MM.1S (cell line): ENCODE results near the gene STYXL1.

Source experiments
- DNase-seq: peaks from one replicate; pipeline ENCODE4 v3.0.0-alpha.2; 2015
- H2AFZ ChIP-seq: fragments of 300-600 bp; sonication (generic); 2 replicates; pipeline ENCODE4 v1.6.0; 2016; ENCODE audit warnings: antibody characterized with exemption, low read length
- H3F3A ChIP-seq: fragments of 300-600 bp; sonication (generic); 2 replicates; pipeline ENCODE4 v1.6.1; 2016; ENCODE audit warnings: mild to moderate bottlenecking, antibody characterized with exemption, low read length, moderate library complexity, mixed read lengths; ENCODE audit not compliant: insufficient read depth
- H3K27ac ChIP-seq: fragments of 300-600 bp; sonication (generic); 2 replicates; pipeline ENCODE4 v1.5.1; 2016; ENCODE audit warnings: mild to moderate bottlenecking, low read length
- H3K27me3 ChIP-seq: fragments of 300-600 bp; sonication (generic); replicated peaks from 2 replicates; pipeline ENCODE4 v1.6.0; 2016; ENCODE audit warnings: low read length; ENCODE audit not compliant: insufficient read depth
- H3K36me3 ChIP-seq: fragments of 300-600 bp; sonication (generic); replicated peaks from 2 replicates; pipeline ENCODE4 v1.6.1; 2016; ENCODE audit warnings: mild to moderate bottlenecking, low read length, mixed read lengths; ENCODE audit not compliant: insufficient read depth
- H3K4me1 ChIP-seq: fragments of 300-600 bp; sonication (generic); 2 replicates; pipeline ENCODE4 v1.6.1; 2016; ENCODE audit warnings: low read length, mixed read lengths
- H3K4me2 ChIP-seq: fragments of 300-600 bp; sonication (generic); 2 replicates; pipeline ENCODE4 v1.6.0; 2016; ENCODE audit warnings: low read depth, low read length
- H3K4me3 ChIP-seq: fragments of 300-600 bp; sonication (generic); 2 replicates; pipeline ENCODE4 v1.5.1; 2016; ENCODE audit warnings: low read length, mixed read lengths
- H3K79me2 ChIP-seq: fragments of 300-600 bp; sonication (generic); 2 replicates; pipeline ENCODE4 v1.6.1; 2016; ENCODE audit warnings: mixed run types, low read length, mixed read lengths
- H3K9ac ChIP-seq: fragments of 300-600 bp; sonication (generic); 2 replicates; pipeline ENCODE4 v1.6.1; 2016; ENCODE audit warnings: low read length, mixed read lengths
- H3K9me2 ChIP-seq: fragments of 300-600 bp; sonication (generic); replicated peaks from 2 replicates; pipeline ENCODE4 v1.6.1; 2016; ENCODE audit warnings: mild to moderate bottlenecking, low read length, mixed read lengths; ENCODE audit not compliant: insufficient read depth
- H3K9me3 ChIP-seq: fragments of 300-600 bp; sonication (generic); replicated peaks from 2 replicates; pipeline ENCODE4 v1.6.1; 2016; ENCODE audit warnings: mild to moderate bottlenecking, low read length, mixed read lengths; ENCODE audit not compliant: insufficient read depth
- H4K20me1 ChIP-seq: fragments of 300-600 bp; sonication (generic); 2 replicates; pipeline ENCODE4 v1.6.1; 2016; ENCODE audit warnings: mild to moderate bottlenecking, low read length, moderate library complexity, mixed read lengths; ENCODE audit not compliant: insufficient read depth
- CTCF ChIP-seq: fragments of 300-600 bp; sonication (generic); IDR thresholded peaks from 2 replicates; pipeline ENCODE4 v1.5.1; 2016; ENCODE audit warnings: antibody characterized with exemption, low read length, mixed read lengths
- EZH2 ChIP-seq: fragments of 300-600 bp; sonication (generic); optimal IDR thresholded peaks from 2 replicates; pipeline ENCODE3; 2017; ENCODE audit warnings: low read depth, mild to moderate bottlenecking, antibody characterized with exemption, low read length, mixed read lengths
- EZH2phosphoT487 ChIP-seq: fragments of 300-600 bp; sonication (generic); IDR thresholded peaks from 2 replicates; pipeline ENCODE4 v1.6.1; 2018; ENCODE audit warnings: antibody characterized with exemption, low read length

Gene STYXL1

DNA sequence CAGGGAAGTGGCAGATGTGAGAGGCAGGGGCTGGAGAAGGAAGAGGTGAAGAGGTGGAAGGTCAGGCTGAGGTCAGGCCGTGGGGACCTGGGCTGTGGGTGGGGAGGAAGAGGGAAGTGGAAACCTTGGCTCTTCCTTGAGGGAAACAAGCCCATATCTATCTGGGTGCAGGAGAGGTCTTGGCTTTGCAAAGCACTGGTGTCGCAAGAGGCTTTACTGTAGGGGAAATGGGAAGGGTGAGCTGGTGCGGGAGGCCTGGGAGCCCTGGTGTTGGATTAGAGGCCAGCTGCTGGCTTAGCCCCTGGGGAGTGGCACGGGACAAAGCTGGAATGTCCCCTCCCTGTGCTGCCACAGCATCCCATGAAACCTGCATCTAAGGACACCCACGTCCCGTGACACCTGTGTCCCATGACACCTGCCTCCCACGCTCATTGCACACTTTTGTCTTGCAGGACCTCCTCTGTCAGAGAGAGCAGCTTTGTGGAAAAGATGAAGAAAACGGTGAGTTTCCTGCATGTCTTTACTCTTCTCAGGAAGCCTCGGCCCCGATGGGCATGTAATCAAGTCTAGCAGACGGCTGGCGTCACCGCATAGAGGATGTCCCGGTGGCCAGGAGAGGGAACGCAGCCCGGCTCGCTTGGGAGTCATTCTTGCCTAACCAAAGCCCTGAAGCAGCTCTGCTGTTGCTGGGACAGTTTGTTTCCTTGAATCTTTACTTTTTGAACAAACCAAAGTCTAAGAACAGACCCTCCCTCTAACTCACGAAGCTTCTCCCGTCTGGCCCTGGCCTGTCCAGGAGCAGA, 75.6 kb downstream of the STYXL1 start:
- no peak for DNase-seq
- TF ChIP-seq EZH2 = no peak
- no peak for TF ChIP-seq EZH2phosphoT487
- TF ChIP-seq CTCF = no peak
- Histone ChIP-seq H2AFZ (no peak overlapping the region), H3F3A (no peaks in the 10 kb centered on the region), H3K27me3 (no peaks in the 10 kb centered on the region), H3K27ac (no peak overlapping the region), H4K20me1 (no peaks in the 10 kb centered on the region), H3K36me3 (no peaks in the 10 kb centered on the region), H3K9ac (no peak overlapping the region), H3K9me2 (no peaks in the 10 kb centered on the region), H3K9me3 (no peaks in the 10 kb centered on the region), H3K4me1 (no peaks in the 10 kb centered on the region), H3K4me2 (no peak overlapping the region), H3K79me2 (no peaks in the 10 kb centered on the region), H3K4me3 (no peak overlapping the region)

- H3K27ac ChIP-seq = no peak overlapping the region
- TF ChIP-seq EZH2 (no peak), CTCF (no peak), EZH2phosphoT487 (no peak)
- no peak overlapping the region for H3K4me2 ChIP-seq
- H3K4me1 ChIP-seq = no peaks in the 10 kb centered on the region
- no peaks in the 10 kb centered on the region for H4K20me1 ChIP-seq
- no peaks in the 10 kb centered on the region for H3K9me2 ChIP-seq
- H3K27me3 ChIP-seq = no peaks in the 10 kb centered on the region
- H3K9me3 ChIP-seq = no peaks in the 10 kb centered on the region
- H3K36me3 ChIP-seq = no peaks in the 10 kb centered on the region
- H3K4me3 ChIP-seq = no peak overlapping the region
- H3K79me2 ChIP-seq = no peaks in the 10 kb centered on the region
- no peaks in the 10 kb centered on the region for H3F3A ChIP-seq
- no peak for DNase-seq
- no peak overlapping the region for H2AFZ ChIP-seq
- no peak overlapping the region for H3K9ac ChIP-seq
Measured at GRCh38 chr7:75971309-75971960, 76.4 kb downstream of the STYXL1 start.

DNA sequence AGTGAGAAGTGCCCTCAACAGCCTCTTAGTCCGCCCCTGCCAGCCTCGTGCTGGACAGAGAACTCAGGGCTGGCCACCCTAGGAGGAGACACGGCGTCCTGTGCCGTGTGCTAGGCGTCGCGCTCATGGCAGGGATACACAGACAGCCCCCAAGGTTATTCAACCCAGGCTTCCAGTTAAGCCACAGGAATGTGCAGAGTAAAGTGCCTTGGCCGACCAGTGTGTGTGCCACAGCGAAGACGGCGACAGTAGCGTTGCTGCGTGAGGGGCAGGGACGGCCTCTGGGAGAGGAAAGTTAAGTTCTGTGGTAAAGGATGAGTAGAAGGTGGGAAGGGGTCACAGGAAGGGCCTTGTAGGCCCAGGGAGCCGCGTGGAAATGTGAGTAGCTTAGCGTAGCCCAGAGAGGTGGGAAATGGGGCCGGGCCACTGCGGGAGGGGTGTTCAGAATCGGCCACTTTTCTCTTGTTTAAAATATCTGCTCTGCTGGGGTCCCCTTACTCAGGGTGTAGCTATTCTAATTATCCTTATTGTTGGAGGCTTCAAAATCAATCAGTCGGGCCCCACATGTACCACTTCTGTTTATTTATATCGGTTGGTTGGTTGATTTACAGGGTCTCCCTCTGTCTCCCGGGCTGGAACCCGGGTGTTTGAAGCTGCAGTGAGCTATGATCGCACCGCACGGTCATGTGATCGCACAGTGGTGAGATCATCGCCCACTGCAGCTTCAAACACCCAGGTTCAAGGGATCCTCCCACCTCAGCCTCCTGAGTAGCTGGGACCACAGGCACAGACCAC, 77.9 kb downstream of the STYXL1 start:
- Histone ChIP-seq H3K36me3 (no peaks in the 10 kb centered on the region), H3K9me3 (no peaks in the 10 kb centered on the region), H3K79me2 (no peaks in the 10 kb centered on the region), H3K9ac (no peak overlapping the region), H3K4me3 (no peak overlapping the region), H2AFZ (no peak overlapping the region), H3K4me2 (no peak overlapping the region), H3K9me2 (no peaks in the 10 kb centered on the region), H3K27ac (no peak overlapping the region), H3K27me3 (no peaks in the 10 kb centered on the region), H4K20me1 (no peaks in the 10 kb centered on the region), H3K4me1 (no peaks in the 10 kb centered on the region), H3F3A (no peaks in the 10 kb centered on the region)
- no peak for DNase-seq
- no peak for TF ChIP-seq CTCF
- no peak for TF ChIP-seq EZH2
- no peak for TF ChIP-seq EZH2phosphoT487
